ENCODE data around the gene SELENOP. TPM values are rescaled to one million over a fixed set of nuclear protein-coding genes. Genes with fewer than 3 reads are reported as not detected.

The SELENOP gene
- total and polyA plus RNA-seq, 2 donors (not counting 3 experiments of a cell fraction or from before 2014, with no cell fraction given) = 0.22 to 1.5 TPM

DNA sequence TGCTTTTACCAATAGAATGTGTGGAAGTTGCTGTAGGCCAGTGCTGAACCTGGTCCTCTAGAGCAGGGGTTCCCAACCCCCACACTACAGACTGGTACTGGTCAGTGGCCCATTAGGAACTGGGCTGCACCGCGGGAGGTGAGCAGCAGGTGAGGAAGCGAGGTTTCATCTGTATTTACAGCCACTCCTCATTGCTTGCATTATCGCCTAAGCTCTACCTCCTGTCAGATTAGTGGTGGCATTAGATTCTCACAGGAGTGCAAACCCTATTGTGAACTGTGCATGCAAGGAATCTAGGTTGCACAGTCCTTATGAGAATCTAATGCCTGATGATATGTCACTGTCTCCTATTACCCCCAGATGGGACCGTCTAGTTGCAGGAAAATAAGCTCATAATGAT, 61.2 kb downstream of the SELENOP start:
- FAIRE-seq (no peak), DNase-seq (ENCODE audit: low read depth, low spot score) (no peak)
- Histone ChIP-seq H3K4me1 (ENCODE audit: control insufficient read depth, extremely low read depth, insufficient read depth, low read length) (no peaks in the 10 kb centered on the region), H3K4me3 (replicated peaks in 1 of 3; ENCODE audit: insufficient read depth in 1 of 3, low read depth in 1 of 3, low read length in 3 of 3) (no peak overlapping the region), H3K9me3 (replicated peaks; ENCODE audit: control insufficient read depth, insufficient read depth, low read length) (no peaks in the 10 kb centered on the region), H3K4me2 (ENCODE audit: insufficient read depth, low read length) (no peak overlapping the region), H3K27ac (ENCODE audit: insufficient read depth, low read depth, low read length) (no peak overlapping the region), H3K79me2 (ENCODE audit: control insufficient read depth, insufficient read depth, low read length) (no peaks in the 10 kb centered on the region), H3K9me1 (replicated peaks; ENCODE audit: control insufficient read depth, extremely low read depth, insufficient read depth, low read length) (peaks cover 2% of the 10 kb centered on the region), H3K36me3 (ENCODE audit: control insufficient read depth in 2 of 2, extremely low read depth in 1 of 2, insufficient read depth in 2 of 2, low read length in 2 of 2) (no peaks in the 10 kb centered on the region), H4K20me1 (replicated peaks; ENCODE audit: control insufficient read depth, extremely low read depth, insufficient read depth, low read length) (no peaks in the 10 kb centered on the region), H3K9ac (replicated peaks; ENCODE audit: extremely low read depth, insufficient read depth, low read length) (no peak overlapping the region), H3K27me3 (ENCODE audit: control insufficient read depth in 2 of 2, insufficient read depth in 2 of 2, low read length in 2 of 2) (peaks cover 0 to 2% of the 10 kb centered on the region in 2 experiments), H2AFZ (ENCODE audit: low read depth, low read length) (no peak overlapping the region)
- intact Hi-C loops (cut with micrococcal nuclease) = no loop called here
- no TSS peak for BruUV-seq (replicated peaks)
- TF ChIP-seq POLR2A (IDR thresholded peaks at IDR 0.05; ENCODE audit: low read depth, low read length) (no peak), JUN (IDR thresholded peaks at IDR 0.05; ENCODE audit: borderline replicate concordance, insufficient read depth, insufficient read length, low read depth) (no peak), GATA2 (IDR thresholded peaks at IDR 0.05; ENCODE audit: insufficient read depth, insufficient read length, low read depth, low read length) (no peak), FOS (IDR thresholded peaks at IDR 0.05; ENCODE audit: borderline replicate concordance, insufficient read depth, low read length) (no peak), POLR2AphosphoS5 (IDR thresholded peaks at IDR 0.05; ENCODE audit: insufficient read depth, low read depth, low read length) (no peak), EZH2 (IDR thresholded peaks at IDR 0.05; ENCODE audit: borderline replicate concordance, low read depth, low read length, severe bottlenecking) (no peak), MYC (IDR thresholded peaks at IDR 0.05; ENCODE audit: low read depth, low read length) (no peak)
- TF ChIP-seq, protein P1, sequence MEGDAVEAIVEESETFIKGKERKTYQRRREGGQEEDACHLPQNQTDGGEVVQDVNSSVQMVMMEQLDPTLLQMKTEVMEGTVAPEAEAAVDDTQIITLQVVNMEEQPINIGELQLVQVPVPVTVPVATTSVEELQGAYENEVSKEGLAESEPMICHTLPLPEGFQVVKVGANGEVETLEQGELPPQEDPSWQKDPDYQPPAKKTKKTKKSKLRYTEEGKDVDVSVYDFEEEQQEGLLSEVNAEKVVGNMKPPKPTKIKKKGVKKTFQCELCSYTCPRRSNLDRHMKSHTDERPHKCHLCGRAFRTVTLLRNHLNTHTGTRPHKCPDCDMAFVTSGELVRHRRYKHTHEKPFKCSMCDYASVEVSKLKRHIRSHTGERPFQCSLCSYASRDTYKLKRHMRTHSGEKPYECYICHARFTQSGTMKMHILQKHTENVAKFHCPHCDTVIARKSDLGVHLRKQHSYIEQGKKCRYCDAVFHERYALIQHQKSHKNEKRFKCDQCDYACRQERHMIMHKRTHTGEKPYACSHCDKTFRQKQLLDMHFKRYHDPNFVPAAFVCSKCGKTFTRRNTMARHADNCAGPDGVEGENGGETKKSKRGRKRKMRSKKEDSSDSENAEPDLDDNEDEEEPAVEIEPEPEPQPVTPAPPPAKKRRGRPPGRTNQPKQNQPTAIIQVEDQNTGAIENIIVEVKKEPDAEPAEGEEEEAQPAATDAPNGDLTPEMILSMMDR (IDR thresholded peaks at IDR 0.05; ENCODE audit: extremely low read depth in 1 of 2, insufficient read depth in 1 of 2, low read depth in 1 of 2, low read length in 2 of 2) = no peak
- TF ChIP-seq, protein P2, sequence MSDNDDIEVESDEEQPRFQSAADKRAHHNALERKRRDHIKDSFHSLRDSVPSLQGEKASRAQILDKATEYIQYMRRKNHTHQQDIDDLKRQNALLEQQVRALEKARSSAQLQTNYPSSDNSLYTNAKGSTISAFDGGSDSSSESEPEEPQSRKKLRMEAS (IDR thresholded peaks at IDR 0.05; ENCODE audit: insufficient read depth, insufficient read length) = no peak
- dilution Hi-C loops (cut with MboI; ENCODE audit: extremely low pct_ligation_motif_present, low sequenced_read_pairs) = no loop called here
- ChIA-PET CTCF (interaction anchor here (2.7 kb wide), 1 partner anchor 17 kb away, joined by 9 read pairs; no protein-coding TSS in a partner anchor), POLR2A (no interaction called here)

Other genes starting within 250 kb of the SELENOP start
- gene CCDC152, start 55.1 kb downstream of the SELENOP start, total RNA-seq = 2.1 and 2.8 TPM in 2 replicates
- gene CCDC152, start 55.1 kb downstream of the SELENOP start, polyA plus RNA-seq = 0.29 and 0.48 TPM in 2 replicates
- 6.6 and 8.1 TPM in 2 replicates for gene ANXA2R, start 228.4 kb upstream of the SELENOP start, total RNA-seq
- gene ANXA2R, start 228.4 kb upstream of the SELENOP start, polyA plus RNA-seq = 10.4 and 11.1 TPM in 2 replicates

All from endothelial cell of umbilical vein (primary cell).